ENCODE data around the gene RORB.

RORB gene

DNA sequence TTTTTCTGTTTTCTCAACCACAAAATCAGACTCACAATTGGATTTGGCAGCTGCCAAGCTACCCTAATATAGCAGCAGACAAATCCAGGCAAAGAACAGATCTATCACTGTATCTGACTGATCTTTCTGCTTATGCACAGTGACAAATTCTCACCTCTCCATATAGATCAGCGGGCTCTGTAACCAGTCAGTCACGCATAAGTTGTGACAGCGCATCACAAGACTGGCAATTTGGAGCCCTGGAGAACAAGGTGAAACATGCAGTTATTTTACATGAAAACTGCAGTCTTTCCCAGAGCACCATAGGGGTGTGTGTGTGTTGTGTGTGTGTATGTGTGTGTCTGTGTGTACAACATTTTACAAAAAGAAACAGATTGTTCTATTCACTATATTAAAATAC is 37.7 kb downstream of the RORB start:
- DNase-seq, result no peak
- Histone ChIP-seq H3K4me2 (ENCODE audit: low read depth, low read length) (no peak overlapping the region), H4K20me1 (ENCODE audit: insufficient read depth, low read length) (no peaks in the 10 kb centered on the region), H3K79me2 (ENCODE audit: low read length) (no peaks in the 10 kb centered on the region), H3K9me2 (replicated peaks; ENCODE audit: insufficient read depth, low read length) (no peaks in the 10 kb centered on the region), H3K4me1 (ENCODE audit: low read length) (no peaks in the 10 kb centered on the region), H3F3A (ENCODE audit: insufficient read depth, low read length) (no peaks in the 10 kb centered on the region), H3K9me3 (replicated peaks; ENCODE audit: insufficient read depth, low read length) (no peaks in the 10 kb centered on the region), H2AFZ (ENCODE audit: low read length) (no peak overlapping the region), H3K27ac (ENCODE audit: low read length) (no peak overlapping the region), H3K36me3 (replicated peaks; ENCODE audit: insufficient read depth, low read length) (no peaks in the 10 kb centered on the region), H3K4me3 (ENCODE audit: low read length) (no peak overlapping the region), H3K27me3 (replicated peaks; ENCODE audit: insufficient read depth, low read length) (no peaks in the 10 kb centered on the region), H3K9ac (ENCODE audit: low read length) (no peak overlapping the region)
- TF ChIP-seq, protein P1, sequence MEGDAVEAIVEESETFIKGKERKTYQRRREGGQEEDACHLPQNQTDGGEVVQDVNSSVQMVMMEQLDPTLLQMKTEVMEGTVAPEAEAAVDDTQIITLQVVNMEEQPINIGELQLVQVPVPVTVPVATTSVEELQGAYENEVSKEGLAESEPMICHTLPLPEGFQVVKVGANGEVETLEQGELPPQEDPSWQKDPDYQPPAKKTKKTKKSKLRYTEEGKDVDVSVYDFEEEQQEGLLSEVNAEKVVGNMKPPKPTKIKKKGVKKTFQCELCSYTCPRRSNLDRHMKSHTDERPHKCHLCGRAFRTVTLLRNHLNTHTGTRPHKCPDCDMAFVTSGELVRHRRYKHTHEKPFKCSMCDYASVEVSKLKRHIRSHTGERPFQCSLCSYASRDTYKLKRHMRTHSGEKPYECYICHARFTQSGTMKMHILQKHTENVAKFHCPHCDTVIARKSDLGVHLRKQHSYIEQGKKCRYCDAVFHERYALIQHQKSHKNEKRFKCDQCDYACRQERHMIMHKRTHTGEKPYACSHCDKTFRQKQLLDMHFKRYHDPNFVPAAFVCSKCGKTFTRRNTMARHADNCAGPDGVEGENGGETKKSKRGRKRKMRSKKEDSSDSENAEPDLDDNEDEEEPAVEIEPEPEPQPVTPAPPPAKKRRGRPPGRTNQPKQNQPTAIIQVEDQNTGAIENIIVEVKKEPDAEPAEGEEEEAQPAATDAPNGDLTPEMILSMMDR (IDR thresholded peaks at IDR 0.05; ENCODE audit: low read length), result no peak
- TF ChIP-seq EZH2 (optimal IDR thresholded peaks at IDR 0.05; ENCODE audit: low read depth, low read length), result no peak
- no peak for TF ChIP-seq EZH2phosphoT487 (IDR thresholded peaks at IDR 0.05; ENCODE audit: low read length)

DNA sequence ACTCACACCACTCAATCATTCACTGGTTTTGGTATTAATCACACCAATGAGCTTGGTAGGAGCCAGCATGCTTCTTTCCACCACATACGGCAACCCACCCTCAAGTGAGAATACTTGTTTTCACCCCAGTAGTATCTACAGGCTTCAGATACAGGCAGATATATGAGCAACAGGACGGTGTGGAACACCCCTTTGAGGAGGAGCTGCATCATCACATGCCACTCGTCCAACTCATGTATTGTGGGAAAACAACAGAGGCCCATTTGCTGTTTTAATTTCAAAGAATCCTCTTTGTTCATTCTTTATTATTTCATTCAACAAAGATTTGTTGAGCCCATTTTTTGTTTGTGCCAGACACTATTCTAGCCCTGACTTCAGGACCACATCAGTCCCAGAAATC is 46.0 kb downstream of the RORB start:
- no peaks in the 10 kb centered on the region for H3K27me3 ChIP-seq (replicated peaks; ENCODE audit: insufficient read depth, low read length)
- no peaks in the 10 kb centered on the region for H3K36me3 ChIP-seq (replicated peaks; ENCODE audit: insufficient read depth, low read length)
- no peak overlapping the region for H2AFZ ChIP-seq (ENCODE audit: low read length)
- no peak overlapping the region for H3K27ac ChIP-seq (ENCODE audit: low read length)
- no peaks in the 10 kb centered on the region for H3F3A ChIP-seq (ENCODE audit: insufficient read depth, low read length)
- no peak overlapping the region for H3K9ac ChIP-seq (ENCODE audit: low read length)
- H3K79me2 ChIP-seq (ENCODE audit: low read length), result no peaks in the 10 kb centered on the region
- no peak overlapping the region for H3K4me3 ChIP-seq (ENCODE audit: low read length)
- no peak overlapping the region for H3K4me2 ChIP-seq (ENCODE audit: low read depth, low read length)
- TF ChIP-seq EZH2phosphoT487 (IDR thresholded peaks at IDR 0.05; ENCODE audit: low read length) (no peak), EZH2 (optimal IDR thresholded peaks at IDR 0.05; ENCODE audit: low read depth, low read length) (no peak)
- TF ChIP-seq, protein P1 (IDR thresholded peaks at IDR 0.05; ENCODE audit: low read length), result no peak
- H3K9me2 ChIP-seq (replicated peaks; ENCODE audit: insufficient read depth, low read length), result no peaks in the 10 kb centered on the region
- H3K9me3 ChIP-seq (replicated peaks; ENCODE audit: insufficient read depth, low read length), result no peaks in the 10 kb centered on the region
- no peaks in the 10 kb centered on the region for H4K20me1 ChIP-seq (ENCODE audit: insufficient read depth, low read length)
- no peaks in the 10 kb centered on the region for H3K4me1 ChIP-seq (ENCODE audit: low read length)
- DNase-seq, result no peak

DNA sequence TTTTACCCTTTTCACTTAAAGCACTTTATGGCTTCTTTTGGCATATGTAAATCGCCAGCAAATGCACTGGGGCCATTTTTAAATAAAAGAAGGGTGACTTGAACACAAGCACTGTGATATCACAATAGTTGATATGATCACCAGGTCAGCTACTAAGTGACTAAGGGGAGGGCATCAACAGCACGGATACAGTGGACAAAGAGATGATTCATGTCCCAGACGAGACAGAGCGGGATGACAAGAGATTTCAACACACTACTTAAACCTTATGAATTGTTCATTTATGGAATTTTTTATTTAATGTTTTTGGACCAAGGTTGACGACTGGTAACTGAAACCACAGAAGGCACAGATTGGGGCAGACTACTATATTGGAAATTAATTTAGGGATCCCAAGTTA is 54.1 kb downstream of the RORB start:
- DNase-seq, result no peak
- Histone ChIP-seq H3K4me3 (ENCODE audit: low read length) (no peak overlapping the region), H3K4me2 (ENCODE audit: low read depth, low read length) (no peak overlapping the region), H3K79me2 (ENCODE audit: low read length) (no peaks in the 10 kb centered on the region), H3K36me3 (replicated peaks; ENCODE audit: insufficient read depth, low read length) (no peaks in the 10 kb centered on the region), H3F3A (ENCODE audit: insufficient read depth, low read length) (no peaks in the 10 kb centered on the region), H3K9me2 (replicated peaks; ENCODE audit: insufficient read depth, low read length) (no peaks in the 10 kb centered on the region), H3K27me3 (replicated peaks; ENCODE audit: insufficient read depth, low read length) (no peaks in the 10 kb centered on the region), H3K9ac (ENCODE audit: low read length) (no peak overlapping the region), H4K20me1 (ENCODE audit: insufficient read depth, low read length) (no peaks in the 10 kb centered on the region), H2AFZ (ENCODE audit: low read length) (no peak overlapping the region), H3K4me1 (ENCODE audit: low read length) (no peaks in the 10 kb centered on the region), H3K27ac (ENCODE audit: low read length) (no peak overlapping the region), H3K9me3 (replicated peaks; ENCODE audit: insufficient read depth, low read length) (no peaks in the 10 kb centered on the region)
- TF ChIP-seq EZH2 (optimal IDR thresholded peaks at IDR 0.05; ENCODE audit: low read depth, low read length) (no peak), EZH2phosphoT487 (IDR thresholded peaks at IDR 0.05; ENCODE audit: low read length) (no peak)
- TF ChIP-seq, protein P1 (IDR thresholded peaks at IDR 0.05; ENCODE audit: low read length), result no peak

All from MM.1S (cell line).